Subcutaneous adipose tissue (tissue), 4 donors: ENCODE measurements around the gene HHATL. TPM values are rescaled to one million over a fixed set of nuclear protein-coding genes. Genes with fewer than 3 reads are reported as not detected.

Experiments
- CTCF ChIP-seq: fragments of 450-650 bp; IDR thresholded peaks from one replicate; pipeline ENCODE4 v1.5.1; 2016; ENCODE audit warnings: low read depth, mild to moderate bottlenecking, control low read depth, antibody characterized with exemption, moderate library complexity
- total RNA-seq, 4 donors: library from RNA; depleted of rRNA; stranded (reverse); fragments of >200 nt; gene quantifications; one replicate each; pipeline ENCODE4 v1.1.0, GENCODE V29; 2016

Gene HHATL
- total RNA-seq, 4 donors from 2014 or later: 0.17 TPM; not detected in 3

GRCh38 chr3:42694366-42694765, 8.2 kb downstream of the HHATL start:
- TF ChIP-seq CTCF: no peak

- TF ChIP-seq CTCF: no peak
Measured at GRCh38 chr3:42693530-42693930, 9.1 kb downstream of the HHATL start.

DNA sequence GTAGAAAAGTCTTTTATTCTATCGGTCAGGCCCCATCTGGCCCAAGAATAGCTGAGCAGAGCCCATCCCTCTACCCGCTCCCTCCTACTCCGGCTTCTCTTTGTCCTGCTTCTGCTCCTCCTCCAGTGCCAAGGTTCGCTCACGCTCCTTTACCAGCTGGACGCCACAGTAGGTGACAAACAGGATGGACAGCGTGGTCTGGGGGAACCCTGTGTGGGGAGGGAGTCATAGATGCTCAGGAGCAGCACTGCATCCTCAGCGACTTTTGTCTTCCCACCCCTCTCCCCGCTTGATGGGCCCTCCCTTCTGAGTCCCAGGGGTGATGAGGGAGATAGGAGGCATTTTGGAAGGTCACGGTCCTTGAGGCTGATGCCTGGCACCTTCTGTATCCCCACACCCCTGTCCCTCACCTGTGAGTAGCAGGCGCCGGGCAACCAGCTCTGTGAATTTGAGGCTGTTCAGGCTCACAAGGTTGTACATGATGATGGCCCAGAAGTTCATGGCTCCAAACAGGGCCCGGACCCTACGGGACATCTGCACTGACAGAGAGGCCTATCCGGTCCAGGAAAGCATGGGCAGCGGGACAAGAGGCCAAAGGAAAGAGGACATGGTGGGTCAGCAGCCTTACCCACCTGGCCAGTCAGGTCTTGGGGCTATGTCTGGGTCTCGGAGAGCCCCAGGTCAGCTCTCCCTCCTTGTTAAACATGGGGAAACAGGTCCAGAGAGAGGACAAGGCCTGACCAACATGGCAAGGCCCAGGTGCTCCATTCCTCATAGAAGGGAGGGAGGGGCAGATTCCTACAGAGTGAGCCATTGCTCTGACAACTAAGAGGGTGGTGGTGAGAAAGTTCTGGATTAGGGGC, 9.7 kb downstream of the HHATL start:
- no peak for TF ChIP-seq CTCF

DNA sequence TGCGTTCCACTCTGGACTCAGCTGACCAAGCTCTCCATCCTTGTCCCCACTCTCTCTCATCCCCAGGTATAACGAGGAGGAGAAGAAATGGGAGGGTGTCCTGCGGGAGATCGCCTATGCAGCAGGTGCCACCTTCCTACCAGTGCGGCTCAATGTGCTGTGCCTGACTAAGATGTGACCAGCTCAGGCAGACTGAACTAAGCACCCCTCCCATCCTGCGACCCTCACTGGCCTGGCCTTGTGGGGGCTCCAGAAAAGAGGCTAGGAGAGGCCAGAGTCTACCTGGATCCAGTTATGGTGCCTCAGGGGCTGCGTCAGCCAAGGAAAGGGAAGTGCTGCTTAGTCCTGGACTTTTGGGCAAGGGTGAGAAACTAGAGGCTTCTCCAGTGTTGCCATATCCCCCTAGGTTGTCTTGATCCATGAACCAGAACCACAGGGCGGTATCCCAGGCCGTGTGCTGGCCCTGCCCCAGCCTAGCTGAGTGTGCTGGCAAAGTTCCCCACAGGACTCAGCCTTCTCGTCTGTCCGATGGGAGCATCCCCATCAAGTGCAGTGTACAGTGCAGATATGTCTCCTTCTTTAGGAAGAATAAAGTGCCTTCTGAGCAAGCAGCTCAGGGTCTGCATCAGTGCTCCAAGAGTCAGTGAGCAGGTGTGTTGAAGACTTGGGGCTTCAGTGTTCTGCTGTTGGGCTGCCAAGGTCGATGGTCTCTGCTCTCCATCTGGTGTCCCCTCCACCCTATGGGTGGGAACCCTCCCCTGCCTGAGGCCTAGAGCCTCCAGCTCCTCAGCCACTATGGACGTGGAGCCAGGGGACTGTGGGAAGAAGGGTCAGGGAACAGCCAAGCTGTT, 10.6 kb downstream of the HHATL start:
- no peak for TF ChIP-seq CTCF

DNA sequence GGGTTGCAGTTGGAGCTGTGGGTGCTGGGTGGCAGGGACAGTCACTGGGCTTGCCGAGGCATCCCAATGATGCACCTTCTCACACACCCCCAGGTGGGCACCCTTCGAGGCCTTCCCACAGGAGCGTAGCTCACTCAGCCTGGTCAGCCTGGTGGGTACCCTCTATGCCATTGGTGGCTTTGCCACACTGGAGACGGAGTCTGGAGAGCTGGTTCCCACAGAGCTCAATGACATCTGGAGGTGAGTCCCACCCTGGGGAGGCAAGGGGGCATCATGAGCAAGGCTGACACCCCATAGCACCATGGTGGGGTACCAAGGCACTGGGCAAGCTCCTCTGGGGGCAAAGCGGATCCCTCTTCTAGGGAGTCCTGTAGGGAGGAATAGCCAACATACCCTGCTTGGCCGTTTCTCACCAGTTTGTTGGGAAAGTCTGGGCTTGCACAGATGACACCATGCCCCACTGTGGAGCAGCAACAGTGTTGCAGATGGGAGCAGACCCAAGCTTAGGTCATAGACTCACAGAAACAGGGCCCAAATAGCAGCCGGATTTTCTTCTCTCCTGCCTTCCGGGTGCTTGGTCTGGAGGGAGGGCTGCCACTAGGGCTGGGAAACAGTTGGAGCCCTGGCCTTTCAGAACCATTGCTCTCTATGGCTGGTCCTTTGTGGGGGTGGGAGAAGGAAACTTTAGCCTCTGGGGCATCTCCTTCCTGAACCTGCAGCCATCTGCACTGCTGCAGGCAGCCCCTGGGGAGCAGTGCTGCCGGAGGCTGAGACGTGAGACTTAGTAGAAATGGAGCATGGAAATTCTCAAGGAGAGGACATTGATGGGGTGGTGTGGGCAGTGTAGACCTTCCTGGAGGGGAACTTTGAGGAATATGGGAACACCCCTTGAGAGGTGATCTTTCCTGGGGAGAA, 11.6 kb downstream of the HHATL start:
- TF ChIP-seq CTCF: no peak

- TF ChIP-seq CTCF: no peak
Measured at GRCh38 chr3:42690191-42690590, 12.4 kb downstream of the HHATL start.
